ENCODE measurements around the gene RIPOR2. TPM values are rescaled to one million over a fixed set of nuclear protein-coding genes. Genes with fewer than 3 reads are reported as not detected.

Gene RIPOR2
- total RNA-seq, 1 experiment from 2014 or later = 0.47 TPM

- intact Hi-C loops (cut with micrococcal nuclease; ENCODE audit: unreplicated experiment) = loop anchor here (5.0 to 10.0 kb wide), 2 partner anchors 68 to 315 kb away; no protein-coding TSS in a partner anchor
- no peak for TF ChIP-seq CTCF (IDR thresholded peaks at IDR 0.05; ENCODE audit: unreplicated experiment)
- CTCF ChIA-PET = interaction anchor here (4.4 kb wide), 1 partner anchor 158 kb away, joined by 133 read pairs; no protein-coding TSS in a partner anchor
- no TSS peak for BruUV-seq (replicated peaks)
- no peak for DNase-seq
- Mint-ChIP-seq H3K9me3 (ENCODE audit: low read depth, unreplicated experiment) (no peaks in the 10 kb centered on the region), H3K4me1 (ENCODE audit: low read depth, unreplicated experiment) (peaks cover 29% of the 10 kb centered on the region), H3K36me3 (ENCODE audit: insufficient read depth, unreplicated experiment) (no peaks in the 10 kb centered on the region), H3K4me3 (ENCODE audit: low read depth, unreplicated experiment) (no peak overlapping the region), H3K27me3 (ENCODE audit: unreplicated experiment) (no peaks in the 10 kb centered on the region), H3K27ac (ENCODE audit: unreplicated experiment) (no peak overlapping the region)
These were observed 76.1 kb downstream of the RIPOR2 start for GRCh38 chr6:24859608-24860200.

- Mint-ChIP-seq H3K36me3 (ENCODE audit: insufficient read depth, unreplicated experiment) (no peaks in the 10 kb centered on the region), H3K27ac (ENCODE audit: unreplicated experiment) (no peak overlapping the region), H3K9me3 (ENCODE audit: low read depth, unreplicated experiment) (no peaks in the 10 kb centered on the region), H3K4me3 (ENCODE audit: low read depth, unreplicated experiment) (no peak overlapping the region), H3K27me3 (ENCODE audit: unreplicated experiment) (no peaks in the 10 kb centered on the region), H3K4me1 (ENCODE audit: low read depth, unreplicated experiment) (peaks cover 29% of the 10 kb centered on the region)
- no peak for DNase-seq
- TF ChIP-seq CTCF (IDR thresholded peaks at IDR 0.05; ENCODE audit: unreplicated experiment) = no peak
- intact Hi-C loops (cut with micrococcal nuclease; ENCODE audit: unreplicated experiment) = loop anchor here (5.0 to 10.0 kb wide), 2 partner anchors 68 to 316 kb away; no protein-coding TSS in a partner anchor
- CTCF ChIA-PET = interaction anchor here (3.9 to 4.4 kb wide), 2 partner anchors 132 to 158 kb away, joined by 127 to 133 read pairs; no protein-coding TSS in a partner anchor
- no TSS peak for BruUV-seq (replicated peaks)
These were observed 76.6 kb downstream of the RIPOR2 start for GRCh38 chr6:24859132-24859531.

DNA sequence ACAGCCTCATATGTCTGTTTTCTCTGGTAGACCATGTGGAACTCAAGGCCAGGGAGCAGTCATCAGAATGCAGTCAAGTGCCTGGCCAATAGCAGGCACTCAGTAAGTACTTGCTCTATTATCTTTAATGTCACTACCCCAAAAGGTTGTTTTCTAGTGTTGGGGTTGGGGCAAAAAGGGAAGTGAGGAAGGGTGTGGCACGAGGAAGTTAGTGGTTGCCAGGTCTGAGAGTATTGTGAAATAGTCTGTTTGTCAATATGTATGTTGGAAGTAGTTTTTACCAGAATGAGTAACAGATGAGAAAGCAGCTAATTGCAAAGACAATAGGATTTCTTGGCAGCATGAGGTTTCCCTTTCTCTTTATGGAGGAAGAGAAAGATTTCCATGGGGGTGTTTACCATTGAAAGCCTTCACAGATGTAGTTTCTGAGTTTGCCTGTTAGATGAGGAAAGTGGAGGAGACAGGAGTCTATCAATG lies 77.5 kb downstream of the RIPOR2 start:
- BruUV-seq (replicated peaks) = no TSS peak
- no peak for TF ChIP-seq CTCF (IDR thresholded peaks at IDR 0.05; ENCODE audit: unreplicated experiment)
- Mint-ChIP-seq H3K36me3 (ENCODE audit: insufficient read depth, unreplicated experiment) (no peaks in the 10 kb centered on the region), H3K4me1 (ENCODE audit: low read depth, unreplicated experiment) (peaks cover 29% of the 10 kb centered on the region), H3K9me3 (ENCODE audit: low read depth, unreplicated experiment) (no peaks in the 10 kb centered on the region), H3K4me3 (ENCODE audit: low read depth, unreplicated experiment) (no peak overlapping the region), H3K27ac (ENCODE audit: unreplicated experiment) (peak overlapping the region; percentile 25), H3K27me3 (ENCODE audit: unreplicated experiment) (no peaks in the 10 kb centered on the region)
- intact Hi-C loops (cut with micrococcal nuclease; ENCODE audit: unreplicated experiment) = loop anchor here (5.0 to 10.0 kb wide), 2 partner anchors 69 to 317 kb away; no protein-coding TSS in a partner anchor
- peak; percentile 49 for DNase-seq
- CTCF ChIA-PET = interaction anchor here (0.6 to 4.4 kb wide), 5 partner anchors 133 to 945 kb away, joined by 3 to 133 read pairs (median 3); no protein-coding TSS in a partner anchor

GRCh38 chr6:24856901-24857670 lies 78.7 kb downstream of the RIPOR2 start:
- H3K36me3 Mint-ChIP-seq (ENCODE audit: insufficient read depth, unreplicated experiment) = no peaks in the 10 kb centered on the region
- TF ChIP-seq CTCF (IDR thresholded peaks at IDR 0.05; ENCODE audit: unreplicated experiment) = no peak
- H3K4me3 Mint-ChIP-seq (ENCODE audit: low read depth, unreplicated experiment) = no peak overlapping the region
- intact Hi-C loops (cut with micrococcal nuclease; ENCODE audit: unreplicated experiment) = loop anchor here (1.0 to 10.0 kb wide), 6 partner anchors 70 to 318 kb away; no protein-coding TSS in a partner anchor
- no peaks in the 10 kb centered on the region for H3K27me3 Mint-ChIP-seq (ENCODE audit: unreplicated experiment)
- DNase-seq = no peak
- CTCF ChIA-PET = interaction anchor here (0.7 to 4.4 kb wide), 7 partner anchors 131 to 419 kb away, joined by 3 to 133 read pairs (median 8); no protein-coding TSS in a partner anchor
- peaks cover 29% of the 10 kb centered on the region for H3K4me1 Mint-ChIP-seq (ENCODE audit: low read depth, unreplicated experiment)
- no TSS peak for BruUV-seq (replicated peaks)
- H3K27ac Mint-ChIP-seq (ENCODE audit: unreplicated experiment) = no peak overlapping the region
- no peaks in the 10 kb centered on the region for H3K9me3 Mint-ChIP-seq (ENCODE audit: low read depth, unreplicated experiment)
